ENCODE measurements around the gene YLPM1. TPM values are rescaled to one million over a fixed set of nuclear protein-coding genes. Genes with fewer than 3 reads are reported as not detected.

YLPM1 gene
- total RNA-seq, 2 donors from 2014 or later = 30.0 to 47.7 TPM

DNA sequence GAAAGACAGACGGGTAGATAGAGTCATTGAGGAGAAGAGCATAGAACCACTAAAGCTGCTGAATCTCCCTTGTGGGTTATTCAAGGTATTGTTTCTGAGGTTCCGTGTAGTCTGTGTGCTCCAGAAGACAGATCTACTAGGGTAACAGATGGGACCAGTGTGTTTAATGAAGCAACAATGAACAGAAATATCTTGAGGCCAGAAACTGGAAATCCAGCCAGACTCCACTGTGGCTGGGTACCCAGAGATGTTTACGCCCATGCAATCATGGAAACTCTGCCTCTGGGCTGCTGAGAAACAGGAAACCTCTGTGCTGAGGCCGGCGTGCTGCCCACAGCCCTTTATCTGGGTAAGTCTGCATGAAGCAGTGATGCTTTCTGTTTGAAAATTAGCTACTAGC lies 104.6 kb downstream of the YLPM1 start:
- no peaks in the 10 kb centered on the region for H3K36me3 ChIP-seq (replicated peaks in 1 of 2; ENCODE audit: insufficient read depth in 1 of 2, low read depth in 2 of 2)
- no peak for ATAC-seq
- H3K27me3 ChIP-seq = no peaks in the 10 kb centered on the region
- TF ChIP-seq, protein P1, sequence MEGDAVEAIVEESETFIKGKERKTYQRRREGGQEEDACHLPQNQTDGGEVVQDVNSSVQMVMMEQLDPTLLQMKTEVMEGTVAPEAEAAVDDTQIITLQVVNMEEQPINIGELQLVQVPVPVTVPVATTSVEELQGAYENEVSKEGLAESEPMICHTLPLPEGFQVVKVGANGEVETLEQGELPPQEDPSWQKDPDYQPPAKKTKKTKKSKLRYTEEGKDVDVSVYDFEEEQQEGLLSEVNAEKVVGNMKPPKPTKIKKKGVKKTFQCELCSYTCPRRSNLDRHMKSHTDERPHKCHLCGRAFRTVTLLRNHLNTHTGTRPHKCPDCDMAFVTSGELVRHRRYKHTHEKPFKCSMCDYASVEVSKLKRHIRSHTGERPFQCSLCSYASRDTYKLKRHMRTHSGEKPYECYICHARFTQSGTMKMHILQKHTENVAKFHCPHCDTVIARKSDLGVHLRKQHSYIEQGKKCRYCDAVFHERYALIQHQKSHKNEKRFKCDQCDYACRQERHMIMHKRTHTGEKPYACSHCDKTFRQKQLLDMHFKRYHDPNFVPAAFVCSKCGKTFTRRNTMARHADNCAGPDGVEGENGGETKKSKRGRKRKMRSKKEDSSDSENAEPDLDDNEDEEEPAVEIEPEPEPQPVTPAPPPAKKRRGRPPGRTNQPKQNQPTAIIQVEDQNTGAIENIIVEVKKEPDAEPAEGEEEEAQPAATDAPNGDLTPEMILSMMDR (IDR thresholded peaks at IDR 0.05) = no peak
- no peak for TF ChIP-seq POLR2A (IDR thresholded peaks at IDR 0.05)
- no peak overlapping the region for H3K27ac ChIP-seq
- no peaks in the 10 kb centered on the region for H3K4me1 ChIP-seq
- 42 to 62% methylated on average over 5 of the region's 5 CpGs for WGBS, 2 donors
- no peak for DNase-seq
- no peak overlapping the region for H3K4me3 ChIP-seq
- H3K9me3 ChIP-seq = no peaks in the 10 kb centered on the region
- intact Hi-C loops (cut with DNase I) = loop anchor here (10.0 kb wide), 1 partner anchor 217 kb away; no protein-coding TSS in a partner anchor

DNA sequence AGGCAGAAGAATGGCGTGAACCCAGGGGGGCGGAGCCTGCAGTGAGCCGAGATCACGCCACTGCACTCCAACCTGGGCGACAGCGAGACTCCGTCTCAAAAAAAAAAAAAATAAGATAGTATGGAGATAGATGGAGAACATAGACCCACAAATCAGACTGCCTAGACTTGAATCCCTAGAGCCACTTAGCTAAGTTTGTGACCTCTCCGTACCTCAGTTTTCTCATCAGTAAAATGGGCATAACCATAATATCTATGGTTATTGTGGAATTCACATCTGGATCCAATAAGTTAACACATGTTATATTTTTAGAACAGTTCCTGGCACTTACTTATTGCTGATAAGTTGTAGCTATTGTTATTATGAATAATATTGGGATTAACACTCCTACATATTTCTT lies 105.6 kb downstream of the YLPM1 start:
- Histone ChIP-seq H3K4me3 (no peak overlapping the region), H3K36me3 (replicated peaks in 1 of 2; ENCODE audit: insufficient read depth in 1 of 2, low read depth in 2 of 2) (no peaks in the 10 kb centered on the region), H3K9me3 (no peaks in the 10 kb centered on the region), H3K4me1 (no peaks in the 10 kb centered on the region), H3K27me3 (no peaks in the 10 kb centered on the region), H3K27ac (no peak overlapping the region)
- WGBS, 2 donors = 80 to 85% methylated on average over 8 of the region's 8 CpGs
- ATAC-seq (no peak), DNase-seq (no peak)
- no peak for TF ChIP-seq POLR2A (IDR thresholded peaks at IDR 0.05)
- TF ChIP-seq, protein P1 (IDR thresholded peaks at IDR 0.05) = no peak
- intact Hi-C loops (cut with DNase I) = loop anchor here (10.0 kb wide), 1 partner anchor 216 kb away; no protein-coding TSS in a partner anchor

DNA sequence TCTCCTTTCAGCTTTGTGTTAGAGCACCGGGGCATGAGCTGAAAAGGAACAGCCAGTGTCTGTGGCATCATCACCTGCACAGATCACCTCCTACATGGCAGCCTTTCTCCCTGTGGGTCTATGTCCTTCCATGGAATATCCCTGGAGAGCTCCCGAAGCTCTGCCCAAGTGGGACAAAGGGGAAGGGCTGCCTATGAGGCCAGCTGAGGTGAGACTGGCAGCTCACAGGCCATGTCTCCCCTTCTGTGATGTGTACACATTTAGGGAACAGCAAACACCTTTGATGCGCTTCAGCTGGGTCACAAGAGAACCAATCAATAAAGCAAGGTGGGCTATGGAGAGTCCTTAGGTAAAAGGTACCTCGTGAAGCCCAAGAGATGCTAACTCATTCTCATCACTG lies 108.7 kb downstream of the YLPM1 start:
- ATAC-seq (no peak), DNase-seq (no peak)
- intact Hi-C loops (cut with DNase I) = no loop called here
- 62 to 65% methylated on average over 4 of the region's 4 CpGs for WGBS, 2 donors
- Histone ChIP-seq H3K4me1 (no peaks in the 10 kb centered on the region), H3K4me3 (no peak overlapping the region), H3K27ac (no peak overlapping the region), H3K27me3 (no peaks in the 10 kb centered on the region), H3K36me3 (replicated peaks in 1 of 2; ENCODE audit: insufficient read depth in 1 of 2, low read depth in 2 of 2) (no peaks in the 10 kb centered on the region), H3K9me3 (no peaks in the 10 kb centered on the region)
- no peak for TF ChIP-seq POLR2A (IDR thresholded peaks at IDR 0.05)
- TF ChIP-seq, protein P1 (IDR thresholded peaks at IDR 0.05) = no peak

DNA sequence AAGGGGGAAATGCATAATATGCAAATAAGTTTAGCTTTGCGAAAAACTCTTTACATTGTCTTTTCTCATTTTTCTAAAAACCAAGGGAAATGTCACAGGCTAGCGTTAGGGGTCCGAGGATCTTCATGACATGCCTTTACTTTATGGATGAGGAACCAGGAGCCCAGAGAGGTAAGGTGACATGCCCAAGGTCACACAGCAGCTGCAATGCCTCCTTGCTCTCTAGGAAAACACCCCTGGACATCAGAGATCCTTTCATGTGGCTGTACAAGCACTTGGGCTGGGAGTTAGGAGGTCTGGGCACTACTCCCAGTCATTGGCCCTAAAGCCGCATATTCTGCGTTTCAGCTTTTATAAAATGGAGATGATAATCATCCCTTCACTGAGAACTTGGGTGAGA lies 112.1 kb downstream of the YLPM1 start:
- H3K36me3 ChIP-seq (replicated peaks in 1 of 2; ENCODE audit: insufficient read depth in 1 of 2, low read depth in 2 of 2) = no peaks in the 10 kb centered on the region
- no peaks in the 10 kb centered on the region for H3K4me1 ChIP-seq
- ATAC-seq (no peak), DNase-seq (no peak)
- H3K9me3 ChIP-seq = no peaks in the 10 kb centered on the region
- H3K27me3 ChIP-seq = no peaks in the 10 kb centered on the region
- TF ChIP-seq, protein P1 (IDR thresholded peaks at IDR 0.05) = no peak
- no peak for TF ChIP-seq POLR2A (IDR thresholded peaks at IDR 0.05)
- WGBS, 2 donors = 78 to 88% methylated on average over 5 of the region's 5 CpGs
- no peak overlapping the region for H3K27ac ChIP-seq
- no peak overlapping the region for H3K4me3 ChIP-seq
- intact Hi-C loops (cut with DNase I) = no loop called here

Measured in body of pancreas (tissue), 4 donors.